Activated gamma-delta T cell (primary cell): ENCODE measurements around the gene CRHR2.

Experiments used
- DNase-seq: peaks from one replicate; lab custom pipeline; 2025; lab: John Stamatoyannopoulos, UW

CRHR2 gene

GRCh38 chr7:30679664-30680063 lies 2.6 kb downstream of the CRHR2 start:
- no peak for DNase-seq

GRCh38 chr7:30678805-30679204 lies 3.5 kb downstream of the CRHR2 start:
- no peak for DNase-seq

GRCh38 chr7:30674876-30675275 lies 7.4 kb downstream of the CRHR2 start:
- DNase-seq, result no peak

GRCh38 chr7:30674420-30674819 lies 7.8 kb downstream of the CRHR2 start:
- no peak for DNase-seq

GRCh38 chr7:30671793-30672465 lies 10.3 kb downstream of the CRHR2 start:
- DNase-seq, result no peak

GRCh38 chr7:30668102-30668501 lies 14.2 kb downstream of the CRHR2 start:
- no peak for DNase-seq

GRCh38 chr7:30667172-30667571 lies 15.1 kb downstream of the CRHR2 start:
- no peak for DNase-seq

- no peak for DNase-seq
These were observed 16.8 kb downstream of the CRHR2 start for GRCh38 chr7:30665449-30665848.

GRCh38 chr7:30665043-30665442 lies 17.2 kb downstream of the CRHR2 start:
- no peak for DNase-seq

- no peak for DNase-seq
These were observed 17.9 kb downstream of the CRHR2 start for GRCh38 chr7:30664184-30664885.

GRCh38 chr7:30663414-30663813 lies 18.8 kb downstream of the CRHR2 start:
- no peak for DNase-seq

GRCh38 chr7:30662431-30662939 lies 19.8 kb downstream of the CRHR2 start:
- no peak for DNase-seq

- no peak for DNase-seq
These were observed 20.3 kb downstream of the CRHR2 start for GRCh38 chr7:30661926-30662325.

GRCh38 chr7:30660331-30661255 lies 21.7 kb downstream of the CRHR2 start:
- no peak for DNase-seq

GRCh38 chr7:30659312-30659711 lies 22.9 kb downstream of the CRHR2 start:
- no peak for DNase-seq

- DNase-seq, result no peak
These were observed 23.7 kb downstream of the CRHR2 start for GRCh38 chr7:30658479-30659074.

GRCh38 chr7:30657131-30657530 lies 25.1 kb downstream of the CRHR2 start:
- DNase-seq, result no peak

GRCh38 chr7:30656006-30656957 lies 26.0 kb downstream of the CRHR2 start:
- DNase-seq, result no peak

- no peak for DNase-seq
These were observed 26.9 kb downstream of the CRHR2 start for GRCh38 chr7:30655096-30655970.
